GM19025 (cell line): ENCODE measurements around the gene JPH4.
"Not testable (repeated sequence)": the region's sequence is repeated elsewhere in the genome, so short reads cannot be mapped to it uniquely, and the experiment has no call there.

ENCODE experiments used
- ATAC-seq: cut with Tn5 transposase; IDR thresholded peaks from one replicate; pipeline ENCODE4 v1.9.1; 2021; ENCODE audit warnings: mild to moderate bottlenecking, low read depth, moderate library complexity; ENCODE audit not compliant: unreplicated experiment

Gene JPH4

GRCh38 chr14:23609411-23610089 lies 31.0 kb upstream of the JPH4 start:
- not testable (repeated sequence) for ATAC-seq

- ATAC-seq, result no peak
Observed at GRCh38 chr14:23609001-23609400, 30.4 kb upstream of the JPH4 start.

DNA sequence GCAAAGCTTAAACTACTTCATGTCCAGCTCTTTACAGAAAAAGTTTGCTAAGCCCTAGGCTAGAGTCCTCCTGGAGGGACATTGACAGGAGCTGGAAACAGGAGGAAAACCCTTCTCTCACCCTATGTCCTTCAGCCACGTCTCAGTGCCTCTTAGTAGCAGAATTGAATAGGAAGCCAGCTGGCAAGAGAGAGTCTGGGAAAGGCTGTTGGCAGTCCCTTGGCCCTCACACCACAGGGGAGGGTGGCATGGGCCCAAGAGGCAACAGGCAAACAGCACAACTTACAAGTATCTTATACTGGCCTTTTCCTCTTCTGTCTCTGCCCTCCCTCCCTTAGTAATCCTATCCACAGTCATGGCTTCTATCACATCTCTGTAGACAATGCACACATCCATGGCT lies 29.9 kb upstream of the JPH4 start:
- no peak for ATAC-seq

DNA sequence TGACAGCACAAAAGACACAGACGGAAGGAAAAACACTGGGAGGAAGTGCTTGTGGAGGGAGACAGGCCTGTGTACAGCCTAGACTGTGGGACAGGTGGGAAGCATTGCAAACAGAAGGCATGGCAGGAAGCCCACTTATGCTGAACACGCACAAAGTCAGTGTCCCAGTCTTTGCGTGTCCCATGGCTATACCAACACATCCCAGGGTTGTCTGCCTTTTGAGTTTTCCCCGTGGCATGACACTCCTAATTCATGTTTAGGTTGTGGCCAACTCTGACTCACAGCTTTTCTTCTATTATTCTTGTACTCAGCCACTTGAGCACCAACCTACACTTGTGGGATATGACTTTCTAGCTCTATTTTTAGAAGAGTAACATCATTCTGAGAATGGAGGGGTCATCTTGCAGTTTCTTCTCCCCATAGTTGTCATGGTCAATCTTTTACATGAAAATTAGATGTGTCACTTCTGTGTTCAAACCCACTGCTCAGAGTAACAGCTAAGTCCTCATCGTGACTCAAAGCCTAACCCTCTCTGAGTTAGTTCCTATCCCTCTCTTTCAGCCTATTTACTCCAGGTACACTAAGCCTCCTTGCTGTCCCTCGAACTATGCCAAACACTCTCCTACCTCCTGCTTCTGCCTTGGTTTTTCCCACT lies 27.5 kb upstream of the JPH4 start:
- peak; percentile 86 for ATAC-seq

DNA sequence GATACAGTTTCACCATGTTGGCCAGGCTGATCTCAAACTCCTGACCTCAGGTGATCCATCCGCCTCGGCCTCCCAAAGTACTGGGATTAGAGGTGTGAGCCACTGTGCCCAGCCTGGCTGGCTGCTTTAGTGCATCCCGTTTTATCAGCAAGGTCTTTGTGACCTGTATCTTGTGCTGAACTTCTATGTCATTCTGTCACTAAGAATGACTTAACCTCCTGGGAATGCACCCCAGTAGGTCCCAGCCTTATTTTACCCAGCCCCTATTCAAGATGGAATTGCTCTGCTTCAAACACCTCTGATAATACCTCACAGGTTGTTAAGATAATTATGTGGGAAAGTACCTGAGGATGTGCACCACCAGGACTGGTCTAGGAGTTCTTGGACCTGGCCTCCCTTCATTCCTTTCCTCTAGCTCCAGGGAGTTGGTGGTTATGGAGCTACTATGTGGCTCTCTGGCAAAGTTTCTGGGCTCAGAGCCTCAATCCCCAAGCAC lies 26.1 kb upstream of the JPH4 start:
- no peak for ATAC-seq

DNA sequence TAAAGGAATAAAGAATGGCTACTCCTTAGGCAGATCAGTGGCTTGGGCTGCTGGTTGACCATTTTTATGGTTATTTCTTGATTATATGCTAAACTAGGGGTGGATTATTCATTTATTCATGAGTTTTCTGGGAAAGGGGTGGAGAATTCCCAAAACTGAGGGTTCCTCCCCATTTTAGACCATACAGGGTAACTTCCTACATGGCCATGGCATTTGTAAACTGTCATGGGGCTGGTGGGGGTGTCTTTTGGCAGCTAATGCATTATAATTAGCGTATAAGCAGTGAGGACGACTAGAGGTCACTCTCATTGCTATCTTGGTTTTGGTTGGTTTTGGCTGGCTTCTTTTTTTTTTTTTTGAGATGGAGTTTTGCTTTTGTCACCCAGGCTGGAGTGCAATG lies 25.6 kb upstream of the JPH4 start:
- ATAC-seq, result no peak

DNA sequence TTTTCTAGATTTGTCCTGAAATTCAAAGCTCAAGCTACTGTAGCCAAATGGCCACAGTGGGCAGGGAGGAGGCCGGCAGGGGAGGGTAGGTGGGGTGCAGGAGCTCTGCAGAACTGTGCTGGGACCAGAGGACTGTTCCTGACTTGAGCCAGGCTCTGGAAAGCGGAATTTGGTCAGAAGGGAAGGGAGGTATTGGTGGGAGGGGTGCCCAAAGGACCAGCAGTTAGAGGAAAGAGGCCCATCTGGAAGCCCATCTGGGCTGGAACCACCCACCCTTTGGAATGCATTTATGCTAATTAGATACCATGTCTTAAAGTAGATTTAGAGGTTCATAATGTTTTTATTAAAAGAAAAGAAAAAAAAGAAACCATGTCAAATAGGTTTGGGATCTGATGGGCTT lies 24.5 kb upstream of the JPH4 start:
- no peak for ATAC-seq

- no peak for ATAC-seq
Observed at GRCh38 chr14:23602181-23603095, 23.8 kb upstream of the JPH4 start.

DNA sequence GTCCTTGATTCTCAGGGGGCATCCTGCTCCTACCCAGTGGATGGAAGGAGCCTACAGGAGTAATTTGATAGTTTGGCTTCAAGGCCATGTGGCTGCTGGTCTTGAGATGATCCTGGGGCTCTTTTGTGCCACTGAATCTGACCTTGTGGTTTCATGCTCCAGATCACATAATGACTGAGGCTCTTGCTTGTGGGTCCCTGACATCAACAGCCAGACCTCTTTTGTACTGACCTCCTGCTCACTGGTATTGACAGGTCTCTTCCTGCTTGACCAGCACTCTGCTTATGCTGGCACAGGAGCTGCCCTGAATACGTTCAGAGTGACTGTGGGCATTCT lies 23.2 kb upstream of the JPH4 start:
- no peak for ATAC-seq

DNA sequence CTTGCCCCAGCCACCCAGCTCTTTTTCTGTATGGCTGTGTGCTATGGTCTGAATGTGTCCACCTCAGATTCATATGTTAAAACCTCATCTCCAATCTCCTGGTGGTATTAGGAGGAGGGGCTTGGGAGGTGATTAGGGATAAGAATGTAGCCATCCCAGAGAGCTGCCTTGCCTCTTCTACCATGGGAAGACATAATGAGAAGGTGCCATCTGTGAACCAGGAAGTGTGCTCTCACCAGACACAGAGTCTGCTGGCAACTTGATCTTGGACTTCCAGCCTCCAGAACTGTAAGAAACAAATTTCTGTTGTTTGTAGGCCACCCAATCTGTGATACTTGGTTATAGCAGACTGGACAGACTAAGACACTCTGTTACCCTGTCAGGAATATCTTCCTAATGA lies 22.8 kb upstream of the JPH4 start:
- no peak for ATAC-seq

DNA sequence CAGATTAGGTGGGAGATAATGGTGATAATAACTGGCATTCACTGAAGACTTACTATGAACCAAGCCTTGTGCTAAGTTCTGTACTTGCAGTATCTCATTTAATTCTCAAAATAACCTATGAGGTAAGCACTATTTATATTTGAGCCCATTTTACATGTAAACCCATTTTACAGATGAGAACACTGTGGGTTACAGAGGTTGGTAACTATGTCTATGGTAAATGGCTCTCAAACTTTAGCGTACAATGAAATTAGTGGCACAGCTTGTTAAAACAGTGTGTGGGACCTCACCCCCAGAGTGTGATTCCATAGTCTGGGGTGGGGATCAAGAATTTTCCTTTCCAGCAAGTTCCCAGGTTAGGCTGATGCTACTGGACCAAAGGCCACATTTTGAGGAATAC lies 22.2 kb upstream of the JPH4 start:
- ATAC-seq, result no peak

- no peak for ATAC-seq
Observed at GRCh38 chr14:23600322-23600707, 21.7 kb upstream of the JPH4 start.

- ATAC-seq, result not testable (repeated sequence)
Observed at GRCh38 chr14:23594191-23594590, 15.6 kb upstream of the JPH4 start.

DNA sequence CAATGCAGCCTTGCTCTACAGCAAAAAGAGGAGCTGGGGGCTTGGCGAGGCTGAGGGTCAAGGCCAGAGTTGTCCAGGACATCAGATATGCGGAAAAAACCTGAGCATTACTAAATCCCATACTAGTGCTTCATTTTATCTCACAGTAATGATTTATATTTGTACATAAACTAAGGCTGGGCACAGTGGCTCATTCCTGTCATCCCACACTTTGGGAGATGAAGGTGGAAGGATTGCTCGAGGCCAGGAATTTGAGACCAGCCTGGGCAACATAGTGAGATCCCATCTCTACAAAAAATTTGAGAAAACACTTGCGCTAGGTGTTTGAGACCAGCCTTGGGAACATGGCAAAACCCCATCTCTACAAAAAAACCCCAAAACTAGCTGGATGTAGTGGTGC lies 11.6 kb upstream of the JPH4 start:
- ATAC-seq, result no peak

DNA sequence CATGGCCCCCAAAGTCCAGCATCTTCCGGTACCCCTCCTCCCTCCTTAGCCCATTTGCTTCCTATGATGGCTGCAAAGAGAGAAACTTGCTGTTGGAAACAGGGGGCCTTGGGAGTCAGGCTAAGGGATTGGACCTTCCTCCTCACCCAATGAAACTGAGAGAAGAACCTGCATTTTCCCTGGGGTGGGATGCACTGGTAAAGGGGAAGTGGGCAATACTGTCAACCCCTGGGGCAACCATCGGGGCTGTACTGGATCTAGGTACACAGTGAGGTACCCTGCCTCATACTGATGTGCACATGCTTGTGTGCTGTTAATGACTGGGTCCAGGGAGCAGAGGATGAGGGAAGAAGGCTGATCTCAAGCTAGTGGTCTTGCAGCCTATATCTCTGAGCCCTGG lies 11.0 kb upstream of the JPH4 start:
- no peak for ATAC-seq

- peak; percentile 98 for ATAC-seq
Observed at GRCh38 chr14:23588884-23589598, 10.5 kb upstream of the JPH4 start.

GRCh38 chr14:23584527-23585203 lies 6.1 kb upstream of the JPH4 start:
- not testable (repeated sequence) for ATAC-seq

DNA sequence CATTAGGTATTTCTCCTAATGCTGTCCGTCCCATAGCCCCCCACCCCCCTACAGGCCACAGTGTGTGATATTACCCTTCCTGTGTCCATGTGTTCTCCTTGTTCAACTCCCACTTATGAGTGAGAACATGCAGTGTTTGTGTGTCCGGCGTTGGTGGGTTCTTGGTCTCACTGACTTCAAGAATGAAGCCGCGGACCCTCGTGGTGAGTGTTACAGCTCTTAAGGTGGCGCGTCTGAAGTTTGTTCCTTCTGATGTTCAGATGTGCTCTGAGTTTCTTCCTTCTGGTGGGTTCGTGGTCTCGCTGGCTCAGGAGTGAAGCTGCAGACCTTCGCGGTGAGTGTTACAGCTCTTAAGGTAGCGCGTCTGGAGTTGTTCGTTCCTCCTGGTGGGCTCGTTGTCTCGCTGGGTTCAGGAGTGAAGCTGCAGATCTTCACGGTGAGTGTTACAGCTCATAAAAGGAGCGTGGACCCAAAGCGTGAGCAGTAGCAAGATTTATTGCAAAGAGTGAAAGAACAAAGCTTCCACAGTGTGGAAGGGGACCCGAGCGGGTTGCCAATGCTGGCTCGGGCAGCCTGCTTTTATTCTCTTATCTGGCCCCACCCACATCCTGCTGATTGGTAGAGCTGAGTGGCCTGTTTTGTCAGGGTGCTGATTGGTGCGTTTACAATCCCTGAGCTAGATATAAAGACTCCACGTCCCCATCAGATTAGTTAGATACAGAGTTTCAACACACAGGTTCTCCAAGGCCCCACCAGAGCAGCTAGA lies 5.4 kb upstream of the JPH4 start:
- ATAC-seq, result not testable (repeated sequence)
